NCI-H2227 treated with DMSO at 0.1 percent for 48 hours (cell line): ENCODE data around the gene SMAD5.

Experiments used
- DNase-seq: peaks from one replicate; lab custom pipeline; 2025; lab: John Stamatoyannopoulos, UW

The SMAD5 gene

DNA sequence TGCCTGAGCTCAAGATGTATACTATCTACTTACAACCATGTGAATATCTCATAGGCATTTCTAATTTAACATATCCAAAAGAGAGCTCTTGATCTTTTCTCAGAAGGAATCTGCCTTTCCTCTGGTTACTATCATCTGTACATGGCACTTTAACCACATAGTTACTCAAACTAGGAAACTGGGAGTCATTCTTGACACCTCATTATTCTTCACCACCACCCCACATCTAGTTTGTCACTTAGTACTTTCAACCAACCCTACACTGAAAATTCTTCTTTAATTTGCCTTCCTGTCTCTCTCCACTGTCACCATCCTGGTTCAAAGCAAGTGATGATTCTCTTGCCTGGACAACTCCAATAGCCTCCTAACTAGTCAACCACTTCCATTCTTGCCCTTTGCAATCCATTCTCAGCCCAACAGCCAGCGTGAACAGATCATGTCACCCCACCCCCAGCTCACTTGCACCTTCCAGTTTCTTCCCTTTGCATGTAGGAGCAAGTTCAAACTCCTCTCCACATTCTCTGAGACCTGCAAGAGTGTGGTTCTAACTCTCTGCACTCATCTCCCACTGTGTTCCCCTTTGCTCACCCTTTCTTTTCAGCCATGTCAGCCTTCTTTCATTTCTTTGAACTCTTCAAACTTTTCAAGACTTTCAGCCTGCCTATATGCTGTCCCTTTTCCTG is 17.3 kb upstream of the SMAD5 start:
- DNase-seq: no peak

- DNase-seq: no peak
Observed at GRCh38 chr5:136120529-136120928, 12.1 kb upstream of the SMAD5 start.

GRCh38 chr5:136123236-136123768 is 9.3 kb upstream of the SMAD5 start:
- no peak for DNase-seq

DNA sequence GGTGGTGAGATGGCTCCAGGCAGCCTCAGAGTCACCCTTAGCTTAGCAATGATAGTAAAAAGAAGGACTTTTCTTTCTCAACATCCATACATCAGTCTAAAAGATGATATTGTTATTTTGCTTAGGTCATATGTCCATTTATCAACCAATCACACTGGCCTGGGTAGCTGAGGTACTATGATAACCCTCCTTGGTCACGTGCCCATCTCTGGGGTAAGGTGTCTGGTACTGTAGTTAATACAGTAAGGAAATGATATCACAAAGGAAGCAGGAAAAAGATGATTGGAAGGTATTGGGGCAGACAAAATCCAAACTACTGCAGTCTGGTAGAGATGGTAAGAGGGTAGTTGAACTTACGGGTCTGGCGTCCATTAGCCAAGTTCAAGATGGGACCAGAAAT is 5.1 kb upstream of the SMAD5 start:
- no peak for DNase-seq

DNA sequence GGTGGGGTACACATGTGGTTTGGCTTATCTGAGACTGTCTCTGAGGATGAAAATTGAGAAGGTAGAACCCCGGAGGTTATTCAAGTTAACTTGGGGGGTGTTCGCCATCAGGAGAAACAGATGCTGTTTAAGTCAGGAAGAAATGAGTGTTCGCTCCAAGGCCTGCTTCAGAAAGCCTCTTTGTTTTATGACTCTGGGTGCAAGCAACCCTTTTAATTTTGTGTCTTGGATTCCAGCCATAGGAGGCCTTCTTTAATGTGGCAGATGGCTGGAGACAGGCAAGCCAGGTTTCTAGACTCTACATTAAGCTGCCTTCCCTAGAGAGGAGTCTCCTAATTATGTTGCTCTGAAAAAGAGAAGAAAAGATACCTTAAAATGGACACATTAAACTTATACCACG is 4.2 kb upstream of the SMAD5 start:
- no peak for DNase-seq

DNA sequence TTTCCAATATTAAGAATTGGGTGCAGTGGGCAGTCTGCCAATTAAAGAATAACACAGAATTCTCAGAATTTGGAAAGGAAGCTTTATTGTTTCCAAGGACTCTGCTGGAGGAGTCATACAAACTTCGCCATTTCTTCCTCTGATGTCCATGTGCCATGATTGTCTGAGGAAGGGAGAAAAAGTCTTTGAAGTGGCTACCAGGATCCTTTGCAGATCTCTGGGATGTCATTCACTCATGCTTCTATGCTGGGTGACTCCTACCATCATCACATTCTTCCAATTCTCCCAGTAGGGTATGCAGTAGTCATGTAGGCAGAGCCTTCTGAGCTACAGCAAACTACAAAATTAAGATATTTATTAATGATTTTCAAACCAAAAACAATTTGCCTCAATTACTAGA is 3.2 kb upstream of the SMAD5 start:
- no peak for DNase-seq

DNA sequence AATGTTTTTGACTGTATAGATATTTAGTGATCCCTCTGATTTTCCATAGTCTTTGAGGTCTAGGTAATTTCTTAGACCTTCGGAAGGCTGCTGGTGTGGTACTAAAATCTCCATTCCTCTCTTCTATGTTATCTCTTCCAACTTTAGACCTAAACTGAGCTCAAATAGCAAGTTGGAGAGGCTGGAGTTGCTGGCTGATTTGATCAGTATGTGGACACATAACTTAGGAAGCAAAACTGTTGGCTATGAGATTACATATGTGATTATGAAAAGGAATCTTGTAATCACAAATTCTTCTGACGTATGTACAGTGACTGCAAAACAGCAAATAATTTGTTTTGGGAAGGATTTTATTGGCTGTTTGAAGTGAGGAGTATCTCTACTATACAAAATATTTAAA is 2.1 kb upstream of the SMAD5 start:
- DNase-seq: no peak

DNA sequence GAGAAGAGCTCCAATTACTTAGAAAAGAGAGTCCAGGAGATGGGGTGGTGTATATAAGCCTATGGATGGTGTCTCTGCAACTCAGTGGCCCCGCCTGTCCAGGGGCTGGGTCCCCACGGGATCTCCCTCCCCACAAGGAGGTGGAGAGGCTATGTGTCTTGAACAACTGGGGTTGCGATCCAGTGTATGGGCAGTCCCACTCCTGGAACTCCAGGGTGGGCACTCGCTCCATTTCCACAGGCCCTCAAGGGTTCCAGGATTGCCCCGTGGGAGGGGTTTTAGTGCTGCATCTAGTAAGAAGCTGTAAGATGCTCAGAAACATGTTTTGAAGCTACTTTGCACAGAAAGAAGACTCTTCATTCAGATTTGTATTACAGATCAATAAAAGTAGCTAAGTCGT is 558 bp upstream of the SMAD5 start:
- DNase-seq: peak; percentile 48

DNA sequence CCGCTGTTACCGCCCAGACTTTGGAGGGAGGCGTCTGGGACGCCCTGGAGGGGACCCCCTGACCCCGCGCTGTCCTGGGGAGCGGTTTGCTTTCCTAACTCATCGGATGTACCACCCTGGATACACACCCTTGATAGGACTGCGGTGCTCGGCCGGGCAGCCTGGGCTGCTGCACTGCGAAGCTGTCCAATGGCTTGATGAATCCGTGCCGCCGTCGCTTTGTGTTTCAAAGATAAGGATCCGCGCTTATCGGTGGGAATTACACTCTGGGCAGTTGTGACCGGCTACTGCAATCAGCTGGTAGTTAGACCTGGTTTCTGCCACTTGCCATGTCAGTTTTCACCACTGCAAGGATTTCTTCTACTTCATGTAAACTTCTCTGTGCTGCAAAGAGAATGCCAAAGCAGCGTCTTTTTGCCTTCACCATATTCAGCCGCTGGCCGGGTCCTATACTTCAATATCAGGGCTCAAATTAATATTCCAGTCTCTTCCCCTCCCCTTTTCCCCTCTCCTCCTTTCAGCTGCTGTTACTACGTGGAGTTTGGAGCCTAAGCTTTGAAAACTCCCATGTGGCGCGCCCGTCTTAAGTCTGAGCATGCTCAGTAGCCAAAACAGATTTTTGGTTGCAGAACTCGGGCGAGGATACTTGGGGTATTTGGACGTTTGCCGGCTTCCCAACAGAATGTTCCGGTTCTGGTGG is 727 bp downstream of the SMAD5 start:
- DNase-seq: peak; percentile 17

- DNase-seq: no peak
Observed at GRCh38 chr5:136133922-136134379, 1.3 kb downstream of the SMAD5 start.

GRCh38 chr5:136134653-136135052 is 2.0 kb downstream of the SMAD5 start:
- DNase-seq: no peak

- DNase-seq: no peak
Observed at GRCh38 chr5:136135536-136135935, 2.9 kb downstream of the SMAD5 start.

- no peak for DNase-seq
Observed at GRCh38 chr5:136137497-136138220, 5.0 kb downstream of the SMAD5 start.

DNA sequence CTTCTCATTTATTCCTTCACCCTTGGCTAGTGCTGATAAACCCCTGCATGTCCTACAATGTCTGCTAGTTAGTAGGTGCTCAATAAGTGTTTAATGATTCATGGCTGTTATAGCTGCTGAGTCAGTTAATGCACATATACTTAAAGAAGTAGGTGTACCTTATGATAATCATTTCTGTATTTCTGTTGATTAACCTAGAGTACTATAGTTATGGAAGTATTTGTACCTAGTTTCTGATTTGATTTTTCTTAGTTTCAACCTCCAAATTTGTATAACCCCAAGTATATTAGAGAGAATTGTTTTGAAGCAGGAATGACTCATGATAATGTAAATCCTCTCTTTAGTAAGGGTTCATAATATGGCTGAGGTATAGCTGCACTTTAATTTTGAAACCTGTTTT is 8.9 kb downstream of the SMAD5 start:
- no peak for DNase-seq

DNA sequence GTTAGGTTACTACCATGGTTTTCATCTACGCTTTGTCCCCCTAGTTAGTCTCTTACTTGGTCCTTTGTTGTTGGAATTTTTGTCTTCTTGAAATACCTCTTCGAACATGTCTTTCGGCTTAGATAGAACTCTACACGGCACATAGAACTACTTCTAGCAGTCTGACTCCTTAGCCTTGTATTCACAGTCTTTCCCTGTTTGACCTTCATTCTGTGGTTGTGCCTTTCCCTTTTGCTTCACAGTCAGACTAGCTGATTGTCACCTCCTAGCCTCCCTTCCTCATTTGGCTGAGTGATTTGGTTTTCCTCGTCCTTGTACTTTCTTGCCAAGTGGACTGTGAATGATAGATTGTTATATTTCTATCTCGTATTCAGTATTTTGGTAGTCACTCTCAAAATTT is 10.7 kb downstream of the SMAD5 start:
- DNase-seq: no peak

DNA sequence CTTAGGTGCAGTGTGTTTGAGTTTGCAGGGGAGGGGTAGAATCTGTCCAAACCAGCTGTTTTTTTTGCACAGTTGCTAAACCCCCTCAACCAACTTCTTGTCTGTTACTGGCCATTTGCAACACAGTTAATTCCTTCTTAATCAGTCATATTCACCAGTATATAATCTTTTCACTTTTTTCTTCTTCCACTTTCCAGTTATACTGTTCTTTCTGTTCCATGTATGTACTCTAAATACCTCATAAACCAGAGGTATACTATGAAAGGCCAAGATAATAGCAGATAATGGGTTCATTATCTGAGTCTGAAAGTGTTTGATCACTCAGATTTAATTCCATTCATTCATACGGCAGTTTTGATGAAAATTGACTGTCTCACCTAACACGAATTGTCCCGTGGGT is 11.1 kb downstream of the SMAD5 start:
- DNase-seq: no peak

DNA sequence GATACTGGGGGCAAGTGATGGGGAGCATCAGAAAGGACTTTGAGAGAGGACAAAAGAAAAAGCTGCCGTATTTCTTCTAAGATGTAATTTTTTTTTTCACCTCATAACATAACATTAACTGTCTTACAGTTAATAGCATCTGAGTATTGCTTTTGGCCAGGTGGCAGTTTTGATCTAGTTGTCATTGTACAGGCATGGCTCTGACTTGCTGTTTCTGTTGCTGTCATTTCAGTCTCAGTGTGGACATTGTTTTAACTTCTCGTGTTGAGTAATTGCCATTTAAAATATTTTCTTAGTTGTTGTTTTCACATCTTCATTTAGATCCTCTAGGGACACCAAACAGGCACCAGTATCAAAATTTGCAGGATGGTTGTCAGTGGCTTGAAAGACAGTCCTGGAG is 12.4 kb downstream of the SMAD5 start:
- DNase-seq: no peak

DNA sequence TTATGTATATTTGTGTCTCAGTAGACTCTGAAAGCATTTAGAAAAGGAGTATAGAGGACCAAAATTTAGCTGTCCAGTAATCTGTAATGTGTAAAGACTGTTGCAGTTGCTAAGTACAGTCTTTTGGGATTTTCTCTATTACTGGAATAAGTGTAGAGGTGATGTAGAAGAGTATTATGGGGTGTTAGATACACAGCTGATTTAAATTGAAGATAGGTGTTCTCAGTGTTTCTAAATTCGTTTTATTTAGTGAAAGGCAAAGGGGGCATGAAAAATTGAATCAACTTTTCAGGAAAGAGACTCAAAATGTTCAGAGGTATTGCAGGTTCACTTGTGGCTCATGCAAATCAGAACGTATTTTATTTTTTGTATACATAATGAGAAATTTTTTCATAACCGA is 13.6 kb downstream of the SMAD5 start:
- no peak for DNase-seq

DNA sequence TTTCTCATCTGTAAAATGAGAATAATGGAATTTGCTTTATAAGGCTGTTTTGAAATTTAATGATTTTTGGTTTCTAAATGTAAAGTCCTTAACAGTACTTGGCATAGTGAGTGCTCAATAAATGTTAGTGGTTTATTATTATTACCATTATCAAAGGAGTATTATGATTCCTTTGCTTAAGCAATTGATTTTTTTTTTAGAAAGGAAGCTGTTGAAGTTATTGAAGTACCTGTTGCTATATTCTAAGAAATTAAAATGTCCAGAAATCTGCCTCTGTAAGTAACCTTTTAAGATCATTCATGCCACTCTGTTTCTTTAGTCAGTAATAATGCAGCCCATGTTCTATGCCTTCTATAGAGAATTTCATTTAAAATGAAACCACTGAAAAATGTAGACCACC is 15.0 kb downstream of the SMAD5 start:
- DNase-seq: no peak

DNA sequence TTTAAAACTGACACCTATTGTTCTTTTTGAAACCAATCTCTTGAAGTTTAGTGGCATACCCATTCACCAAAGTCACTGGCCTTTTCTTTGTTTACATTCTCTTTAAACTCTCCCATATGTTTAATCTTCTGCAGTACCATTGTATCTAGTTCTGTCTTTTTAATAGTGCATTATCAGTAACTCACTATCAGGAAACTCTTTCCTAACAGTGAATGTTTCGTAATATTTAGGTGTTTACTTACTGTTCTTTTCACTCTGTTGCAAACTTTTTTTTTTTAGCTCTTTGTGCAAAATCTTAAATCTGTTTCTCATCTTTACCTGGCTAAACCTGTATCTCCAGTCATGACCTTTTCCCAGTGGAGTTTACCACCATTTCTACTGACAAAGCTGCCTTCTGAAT is 17.2 kb downstream of the SMAD5 start:
- no peak for DNase-seq

DNA sequence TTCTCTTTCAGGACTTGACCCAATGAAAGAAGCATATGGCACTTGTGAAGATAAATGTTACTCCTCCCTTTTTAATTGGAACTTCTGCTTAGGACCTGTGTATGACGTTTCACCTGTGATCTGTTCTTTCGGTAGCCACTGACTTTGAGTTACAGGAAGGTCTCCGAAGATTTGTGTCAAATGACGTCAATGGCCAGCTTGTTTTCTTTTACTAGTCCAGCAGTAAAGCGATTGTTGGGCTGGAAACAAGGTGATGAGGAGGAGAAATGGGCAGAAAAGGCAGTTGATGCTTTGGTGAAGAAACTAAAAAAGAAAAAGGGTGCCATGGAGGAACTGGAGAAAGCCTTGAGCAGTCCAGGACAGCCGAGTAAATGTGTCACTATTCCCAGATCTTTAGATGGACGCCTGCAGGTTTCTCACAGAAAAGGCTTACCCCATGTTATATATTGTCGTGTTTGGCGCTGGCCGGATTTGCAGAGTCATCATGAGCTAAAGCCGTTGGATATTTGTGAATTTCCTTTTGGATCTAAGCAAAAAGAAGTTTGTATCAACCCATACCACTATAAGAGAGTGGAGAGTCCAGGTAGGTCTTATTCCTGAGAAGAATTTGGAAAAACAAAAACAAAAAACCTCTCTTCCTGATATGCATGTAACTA is 21.1 kb downstream of the SMAD5 start:
- no peak for DNase-seq

- DNase-seq: no peak
Observed at GRCh38 chr5:136155078-136155477, 22.4 kb downstream of the SMAD5 start.
